Activated CD8-positive, alpha-beta memory T cell treated with anti-CD3 and anti-CD28 coated beads, Interleukin-2, amount 10 ng/mL, durations not matched to agents 7 days and 5 days (primary cell): ENCODE data around the gene FAM111B. TPM values are rescaled to one million over a fixed set of nuclear protein-coding genes. Genes with fewer than 3 reads are reported as not detected.

Experiments used
- ATAC-seq: fragments of 150-1000 bp; cut with Tn5 transposase; one replicate; pipeline ENCODE4 v1.10.0; 2021; ENCODE audit warnings: moderate library complexity
- CTCF ChIA-PET: fragments of 350-600 bp; sonication (Branson Sonifier 250); formaldehyde crosslinking; loops from one replicate; lab custom pipeline; 2021; ENCODE audit warnings: antibody characterized with exemption; lab: Charles Lee
- DNase-seq: peaks from one replicate; pipeline ENCODE4 v3.0.0-alpha.2; 2020
- H3K27ac Mint-ChIP-seq: one replicate; pipeline ENCODE4 v1.8.0; 2021; ENCODE audit warnings: mild to moderate bottlenecking, mixed read lengths
- H3K27me3 Mint-ChIP-seq: one replicate; pipeline ENCODE4 v1.8.0; 2021; ENCODE audit warnings: mixed read lengths
- H3K36me3 Mint-ChIP-seq: one replicate; pipeline ENCODE4 v1.8.0; 2021; ENCODE audit warnings: mild to moderate bottlenecking, mixed read lengths
- H3K4me1 Mint-ChIP-seq: one replicate; pipeline ENCODE4 v1.8.0; 2021; ENCODE audit warnings: mixed read lengths
- H3K4me3 Mint-ChIP-seq: one replicate; pipeline ENCODE4 v1.8.0; 2021; ENCODE audit warnings: mild to moderate bottlenecking, moderate library complexity, mixed read lengths
- H3K9me3 Mint-ChIP-seq: one replicate; pipeline ENCODE4 v1.8.0; 2022; ENCODE audit warnings: low read depth, mixed read lengths
- total RNA-seq, 2 experiments: library from RNA; stranded (reverse); gene quantifications; one replicate each; pipeline ENCODE4 v1.2.3, GENCODE V29; 2021

The FAM111B gene
- total RNA-seq, 2 experiments from 2014 or later = 42.7 to 46.5 TPM

DNA sequence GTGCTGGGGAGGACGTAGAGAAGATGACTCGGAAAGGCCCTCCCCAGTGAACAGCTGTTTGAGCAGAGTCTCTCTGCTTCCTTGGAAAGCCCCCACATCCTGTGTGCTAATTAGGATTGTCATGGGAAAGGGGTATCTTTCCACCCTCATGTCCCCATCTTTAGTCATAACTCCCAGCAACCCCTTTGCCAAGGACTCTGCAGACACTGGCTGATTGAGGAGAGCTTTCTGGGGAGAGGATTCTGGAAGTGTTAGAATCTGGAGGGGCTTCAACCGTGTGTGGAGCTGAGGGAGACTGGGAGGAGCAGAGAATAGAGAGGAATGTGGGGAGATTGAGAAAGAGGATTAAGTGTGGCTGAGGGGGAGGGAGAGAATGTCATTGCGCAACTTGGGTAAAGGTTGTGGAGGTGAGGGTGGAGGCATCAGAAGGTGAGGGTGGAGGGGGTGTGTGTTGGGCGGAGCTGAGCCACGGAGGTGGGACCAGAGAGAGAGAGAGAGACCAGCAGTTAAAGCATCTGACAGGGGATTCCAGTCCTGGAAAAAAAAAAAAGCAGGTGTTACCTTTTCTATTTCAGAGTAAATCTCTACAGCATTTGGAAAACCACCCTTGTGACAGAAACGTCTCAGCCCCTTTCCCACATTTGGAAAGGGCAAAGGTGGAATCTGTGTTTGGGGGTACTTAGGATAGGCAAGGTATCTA lies 67.1 kb downstream of the FAM111B start:
- Mint-ChIP-seq H3K27ac (no peak overlapping the region), H3K27me3 (peaks cover 29% of the 10 kb centered on the region), H3K36me3 (no peaks in the 10 kb centered on the region), H3K9me3 (no peaks in the 10 kb centered on the region), H3K4me1 (peaks cover 9% of the 10 kb centered on the region), H3K4me3 (no peak overlapping the region)
- CTCF ChIA-PET = interaction anchor here (1.2 to 2.6 kb wide), 3 partner anchors 12 to 116 kb away, joined by 3 to 16 read pairs (median 11); no protein-coding TSS in a partner anchor
- DNase-seq (no peak), ATAC-seq (no peak)

DNA sequence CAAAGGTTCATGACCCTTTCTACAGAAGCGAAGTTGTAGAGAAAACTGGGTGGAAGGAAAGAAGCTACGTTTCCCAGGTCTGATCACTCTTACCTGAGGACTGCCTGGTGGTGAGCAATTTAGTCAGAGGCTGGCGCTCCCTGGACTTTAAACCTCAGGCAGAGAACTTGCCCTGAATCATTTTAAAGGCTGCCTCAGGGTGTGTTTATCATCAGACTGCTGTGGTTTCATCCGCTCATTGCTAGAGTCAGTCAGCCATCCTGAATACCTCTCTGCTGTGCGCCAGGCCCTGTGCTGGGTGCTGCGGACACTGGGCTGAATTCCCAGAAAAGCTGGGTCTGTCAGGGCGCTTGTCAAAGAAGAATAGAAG lies 67.6 kb downstream of the FAM111B start:
- no peak for DNase-seq
- CTCF ChIA-PET = interaction anchor here (2.5 to 2.6 kb wide), 2 partner anchors 12 to 16 kb away, joined by 11 to 16 read pairs; no protein-coding TSS in a partner anchor
- ATAC-seq = no peak

DNA sequence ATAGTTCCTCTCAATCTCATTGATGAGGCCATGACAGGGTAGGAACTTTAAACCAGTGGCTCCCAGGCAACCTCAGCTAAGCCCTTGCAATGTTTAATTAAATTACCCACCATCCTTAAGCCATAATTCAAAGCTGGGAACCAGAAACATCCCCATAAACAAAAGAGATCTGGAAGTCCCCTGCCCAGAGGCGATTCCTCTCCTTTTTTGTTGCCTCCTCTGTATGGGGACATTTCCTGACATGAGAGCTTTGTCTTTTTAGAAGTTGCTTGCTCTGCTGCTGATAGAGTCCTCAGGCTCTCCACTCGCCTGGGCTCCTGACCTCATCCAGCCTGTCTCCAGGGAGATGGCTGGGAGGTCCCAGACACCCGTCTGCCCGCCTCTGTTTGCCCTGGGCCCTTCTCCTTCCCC lies 68.1 kb downstream of the FAM111B start:
- CTCF ChIA-PET = interaction anchor here (2.5 to 2.6 kb wide), 2 partner anchors 11 to 17 kb away, joined by 11 to 16 read pairs; no protein-coding TSS in a partner anchor
- no peak overlapping the region for H3K4me3 Mint-ChIP-seq
- H3K4me1 Mint-ChIP-seq = peaks cover 9% of the 10 kb centered on the region
- peaks cover 4% of the 10 kb centered on the region for H3K9me3 Mint-ChIP-seq
- no peak for ATAC-seq
- no peak for DNase-seq
- H3K27me3 Mint-ChIP-seq = peaks cover 26% of the 10 kb centered on the region
- no peaks in the 10 kb centered on the region for H3K36me3 Mint-ChIP-seq
- no peak overlapping the region for H3K27ac Mint-ChIP-seq

More for the DNA sequence above, 67.6 kb downstream of the FAM111B start:
- Mint-ChIP-seq H3K4me1 (peaks cover 9% of the 10 kb centered on the region), H3K27me3 (peaks cover 26% of the 10 kb centered on the region), H3K9me3 (peaks cover 2% of the 10 kb centered on the region), H3K27ac (no peak overlapping the region), H3K4me3 (no peak overlapping the region), H3K36me3 (no peaks in the 10 kb centered on the region)

DNA sequence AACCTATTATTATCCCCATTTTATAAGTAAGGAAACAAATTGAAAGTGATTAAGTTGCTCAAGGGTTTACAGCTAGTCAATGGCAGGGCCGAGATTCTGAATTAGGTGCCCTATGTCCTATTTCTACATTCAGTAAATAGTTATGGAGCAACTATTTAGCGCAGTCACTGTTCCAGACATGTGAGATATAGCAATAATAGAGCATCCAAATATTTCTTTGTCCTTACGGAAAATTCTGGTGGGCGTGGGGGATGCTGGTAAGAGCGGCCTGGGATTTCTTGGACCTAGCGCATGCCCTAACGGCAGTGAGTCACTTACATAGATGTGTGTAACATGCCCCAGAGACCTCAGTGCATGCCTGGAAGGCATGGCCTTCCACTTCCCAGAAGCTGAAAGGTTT lies 69.3 kb downstream of the FAM111B start:
- peaks cover 9% of the 10 kb centered on the region for H3K4me1 Mint-ChIP-seq
- no peak overlapping the region for H3K4me3 Mint-ChIP-seq
- ATAC-seq (no peak), DNase-seq (no peak)
- H3K27me3 Mint-ChIP-seq = peaks cover 26% of the 10 kb centered on the region
- peaks cover 4% of the 10 kb centered on the region for H3K9me3 Mint-ChIP-seq
- no peaks in the 10 kb centered on the region for H3K36me3 Mint-ChIP-seq
- no peak overlapping the region for H3K27ac Mint-ChIP-seq
- CTCF ChIA-PET = interaction anchor here (2.6 kb wide), 1 partner anchor 10 kb away, joined by 16 read pairs; no protein-coding TSS in a partner anchor

Other genes with a start within 250 kb of the FAM111B start
- not detected for gene GLYATL1, start 167.7 kb upstream of the FAM111B start, total RNA-seq
- not detected for gene GLYATL1B, start 20.9 kb upstream of the FAM111B start, total RNA-seq
- gene FAM111A, start 35.6 kb downstream of the FAM111B start, total RNA-seq = 100 to 1,000 TPM; 136 to 152 TPM
- under 1 TPM; 0.12 to 0.28 TPM for gene DTX4, start 64.9 kb downstream of the FAM111B start, total RNA-seq
- gene MPEG1, start 105.7 kb downstream of the FAM111B start, total RNA-seq = not detected